Right renal pelvis (tissue), 4 donors: ENCODE data around the gene PHC2. TPM values are rescaled to one million over a fixed set of nuclear protein-coding genes. Genes with fewer than 3 reads are reported as not detected.
"Not testable (repeated sequence)": the region's sequence is repeated elsewhere in the genome, so short reads cannot be mapped to it uniquely, and the experiment has no call there.

Experiments used
- DNase-seq, 4 donors: peaks; one replicate each; pipeline ENCODE4 v3.0.0-alpha.2; 2013; ENCODE audit warnings: low read depth in 4 of 4, low spot score in 3 of 4, missing footprints in 1 of 4
- polyA plus RNA-seq, 4 donors: library from polyadenylated mRNA; unstranded; fragments of 120-200 nt; gene quantifications; one replicate each; pipeline ENCODE4 v1.2.1, GENCODE V29; 2013; ENCODE audit not compliant: insufficient read length in 4 of 4

Gene PHC2
- polyA plus RNA-seq, 4 donors = 113 to 119 (median 116) TPM

- no peak for DNase-seq
Measured at GRCh38 chr1:33319949-33320618, 110.8 kb downstream of the PHC2 start.

DNA sequence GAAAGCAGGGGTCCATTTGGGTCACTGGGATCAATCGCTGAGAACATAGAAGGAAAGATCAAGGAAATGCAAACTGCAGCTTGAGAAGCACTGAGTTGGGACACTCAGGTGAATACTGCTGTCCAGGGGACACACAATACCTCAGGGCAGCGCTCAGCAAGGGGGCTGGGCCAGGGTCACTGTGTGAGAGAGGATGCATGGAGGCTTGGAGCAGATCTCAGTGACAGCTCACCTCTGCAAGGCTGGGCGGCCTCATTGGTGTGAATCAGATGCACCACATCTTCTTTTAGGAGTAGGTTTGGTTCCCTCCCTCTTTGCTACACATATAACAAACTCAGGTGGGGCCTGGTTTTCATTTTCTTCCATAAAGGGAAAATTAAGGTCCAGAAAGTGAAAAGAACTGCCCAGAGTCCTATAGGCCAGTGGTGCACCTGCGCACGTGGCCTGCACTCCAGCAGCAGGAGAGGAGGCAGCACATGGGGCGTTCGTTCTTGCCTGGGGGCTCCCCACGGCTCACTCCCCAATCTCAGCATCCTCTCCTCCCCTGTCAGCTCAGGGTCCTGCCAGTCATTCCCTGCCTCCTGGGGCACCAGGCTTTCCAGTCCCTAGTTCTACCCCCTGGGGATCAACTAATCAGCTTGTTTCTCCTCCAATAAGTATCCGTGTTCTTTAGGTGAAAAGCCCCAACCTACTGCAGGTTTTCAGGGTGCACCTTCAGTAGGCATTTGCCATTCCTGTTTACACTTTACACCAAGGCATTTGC lies 111.5 kb downstream of the PHC2 start:
- DNase-seq = no peak

GRCh38 chr1:33317946-33318345 lies 112.9 kb downstream of the PHC2 start:
- DNase-seq = no peak

- DNase-seq = no peak
Measured at GRCh38 chr1:33317354-33317753, 113.5 kb downstream of the PHC2 start.

DNA sequence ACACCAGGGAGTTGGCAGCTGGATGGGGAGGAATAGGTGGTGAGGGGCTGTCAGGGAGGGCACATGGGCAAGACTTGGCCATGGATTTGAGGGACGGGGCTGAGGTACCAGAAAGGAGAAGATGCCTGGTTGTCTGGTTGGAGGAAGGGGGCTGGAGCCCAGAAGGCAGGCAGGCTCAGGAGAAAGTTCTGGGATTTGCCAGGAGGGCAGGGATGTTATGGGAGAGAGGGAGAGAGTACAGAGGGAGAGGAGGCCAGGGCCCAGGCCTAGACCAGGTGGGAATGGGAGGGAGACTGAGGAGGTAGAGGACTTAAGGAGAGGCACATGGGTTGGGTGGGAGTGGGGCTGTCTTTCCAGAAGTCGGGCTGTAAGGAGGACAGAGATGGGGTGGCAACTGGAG lies 114.3 kb downstream of the PHC2 start:
- no peak for DNase-seq

GRCh38 chr1:33314416-33314815 lies 116.5 kb downstream of the PHC2 start:
- no peak for DNase-seq

DNA sequence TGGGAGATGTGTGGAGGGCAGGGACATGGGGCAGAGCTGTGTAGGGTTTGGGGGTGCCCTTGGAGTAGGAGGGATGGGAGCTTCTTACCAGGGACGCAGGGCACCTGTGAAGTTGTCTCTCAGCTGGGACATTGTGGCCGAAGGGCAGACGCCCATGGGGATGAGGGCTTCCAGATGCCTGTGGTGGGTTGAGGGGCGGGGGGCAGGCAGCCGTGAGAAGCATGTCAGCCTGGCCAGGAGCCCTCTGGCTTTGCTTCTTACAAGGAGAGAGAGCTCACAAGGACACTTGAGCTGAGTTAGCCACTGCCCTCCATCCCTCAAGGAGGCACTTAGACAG lies 118.5 kb downstream of the PHC2 start:
- no peak for DNase-seq

DNA sequence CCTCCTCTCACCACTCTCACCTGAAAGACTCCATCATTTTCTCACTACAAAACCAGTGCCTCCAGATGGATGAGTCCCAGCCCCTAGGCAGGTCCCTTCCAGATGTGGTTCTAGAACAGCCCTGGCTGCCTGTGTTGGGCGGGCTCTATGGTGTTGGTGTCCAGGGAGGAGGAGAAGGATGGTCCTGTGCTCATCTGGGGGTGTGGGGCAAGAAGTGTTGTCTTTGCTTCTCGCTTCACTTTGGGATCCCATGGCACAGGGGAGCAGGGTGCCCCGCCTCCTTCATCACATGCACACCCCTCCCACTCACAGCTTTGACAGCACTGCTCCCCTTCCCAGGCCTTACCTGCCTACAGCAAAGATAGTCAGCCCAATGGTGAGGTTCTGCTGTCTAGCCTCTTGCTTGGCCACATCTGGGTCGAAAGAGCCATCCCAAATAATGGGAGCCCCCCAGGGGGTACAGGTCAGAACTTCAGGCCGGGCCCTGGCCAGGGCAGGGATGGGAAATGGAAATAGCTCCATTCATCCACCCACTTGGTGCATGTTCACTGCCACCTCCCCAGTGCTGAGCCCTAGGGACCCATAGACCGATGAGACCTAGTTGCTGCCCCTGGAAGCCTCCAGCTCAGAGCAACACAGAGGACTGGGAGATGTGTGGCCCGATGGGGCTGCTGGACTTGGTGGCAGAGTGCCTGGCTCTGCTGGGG lies 119.0 kb downstream of the PHC2 start:
- DNase-seq = no peak

DNA sequence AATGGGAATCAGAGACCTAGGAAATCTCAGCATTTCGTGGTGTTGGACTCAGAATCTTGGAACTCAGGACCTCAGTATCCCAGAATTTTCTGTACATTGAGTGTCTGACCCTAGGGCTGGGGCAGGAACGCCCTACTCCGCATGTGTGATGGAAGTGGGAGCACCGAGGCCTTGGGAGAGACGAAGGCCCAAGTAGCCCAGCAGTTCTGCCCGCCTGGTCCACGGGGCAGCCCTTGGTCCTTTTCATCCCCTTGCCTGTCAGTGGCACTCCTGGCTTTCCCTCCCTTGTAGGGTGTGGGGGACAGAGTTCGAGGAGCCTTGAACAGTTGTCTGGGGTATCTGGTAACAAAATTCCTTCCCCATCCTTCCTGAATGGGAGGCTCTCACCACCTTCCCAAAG lies 120.2 kb downstream of the PHC2 start:
- DNase-seq = no peak

- DNase-seq = not testable (repeated sequence)
Measured at GRCh38 chr1:33309351-33309750, 121.5 kb downstream of the PHC2 start.

DNA sequence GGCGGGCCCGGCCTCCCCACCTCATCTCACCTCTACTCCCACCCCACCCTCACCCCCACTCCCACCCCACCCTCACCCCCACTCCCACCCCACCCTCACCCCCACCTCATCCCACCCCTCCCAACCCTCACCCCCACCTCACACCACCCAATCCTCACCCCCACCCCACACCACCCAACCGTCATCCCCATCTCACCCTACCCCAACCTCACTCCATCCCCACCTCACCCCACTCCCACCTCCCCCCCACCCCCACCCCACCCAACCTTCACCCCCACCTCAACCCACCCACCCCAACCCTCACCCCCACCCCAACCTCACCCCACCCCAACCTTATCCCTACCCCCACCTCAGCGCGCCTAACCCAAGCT lies 123.4 kb downstream of the PHC2 start:
- no peak for DNase-seq

DNA sequence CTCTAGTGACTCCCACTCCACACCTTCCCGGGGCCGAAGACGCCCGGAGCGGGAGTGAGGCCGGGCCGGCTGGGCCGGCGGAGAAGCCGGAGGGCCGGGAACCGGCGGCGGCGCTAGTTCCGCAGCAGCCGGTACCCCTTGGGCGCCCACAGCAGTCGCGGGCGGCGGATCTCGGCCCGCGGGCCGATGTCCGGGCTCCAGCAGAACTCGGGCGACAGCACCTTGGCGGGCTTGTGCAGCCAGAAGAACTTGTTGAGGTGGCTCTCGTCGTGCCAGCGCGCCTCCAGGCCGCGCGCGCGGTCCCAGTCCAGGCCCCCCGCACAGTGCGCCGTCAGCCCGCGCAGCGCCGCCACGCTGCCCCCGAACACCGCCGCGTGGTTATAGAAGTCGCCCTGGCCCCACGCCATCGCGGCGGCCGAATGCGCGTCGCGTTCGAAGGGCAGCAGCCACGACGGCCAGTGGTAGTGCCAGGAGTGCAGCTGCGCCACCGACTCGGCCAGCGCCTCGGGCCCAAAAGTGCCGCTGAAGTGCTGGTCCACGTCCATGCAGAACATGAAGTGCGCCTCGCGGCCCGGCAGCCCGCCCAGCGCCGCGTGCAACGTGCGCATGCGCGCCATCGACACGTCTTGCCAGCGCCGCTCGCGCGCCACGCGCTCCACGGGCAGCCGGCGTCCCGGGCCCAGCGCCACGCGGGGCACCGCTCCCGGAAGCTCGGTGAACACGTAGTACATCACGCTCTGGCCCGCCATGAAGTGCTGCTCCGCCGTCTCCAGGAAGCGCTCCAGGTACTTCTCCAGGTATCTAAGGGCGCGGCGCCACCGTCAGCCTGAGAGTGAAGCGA lies 124.0 kb downstream of the PHC2 start:
- DNase-seq = no peak

DNA sequence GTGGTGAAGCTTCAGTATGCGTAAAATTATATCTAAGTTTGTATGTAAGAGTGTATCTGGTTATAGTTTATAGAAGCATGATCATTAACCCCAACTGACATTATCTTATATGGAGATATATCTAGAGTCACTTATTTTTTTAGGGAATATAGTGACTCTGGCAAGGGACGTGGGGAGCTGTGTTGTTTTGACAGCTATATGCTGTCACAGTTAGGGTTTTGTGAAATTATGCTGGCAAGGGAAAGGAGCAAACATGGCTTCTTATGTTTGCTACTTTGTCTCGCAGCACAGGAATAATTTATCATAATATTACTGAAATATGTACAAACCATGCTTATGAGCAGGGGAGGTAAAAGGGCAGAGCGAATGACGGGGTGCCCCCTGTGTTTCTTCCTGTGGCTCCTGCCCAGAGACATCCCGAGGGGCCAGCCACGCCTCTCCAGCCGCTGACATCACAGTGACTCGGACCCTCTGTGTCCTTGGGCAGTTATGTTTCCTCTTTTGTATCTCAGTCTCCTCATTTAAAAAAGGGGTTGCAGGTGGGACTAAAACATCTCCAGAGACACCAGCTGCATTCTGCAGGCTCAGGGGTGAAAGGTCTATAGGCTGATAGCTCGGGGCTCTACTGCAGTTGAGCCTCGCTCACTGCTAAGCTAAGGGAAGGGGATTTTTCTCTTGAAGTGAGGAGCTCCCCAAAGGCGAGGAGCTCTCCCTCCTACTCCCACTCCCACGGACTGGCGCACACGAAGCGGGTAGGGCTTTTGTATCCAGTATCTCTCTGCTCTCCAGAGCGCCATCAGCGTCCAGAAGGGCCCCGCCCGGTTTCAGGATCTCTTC lies 124.9 kb downstream of the PHC2 start:
- no peak for DNase-seq

DNA sequence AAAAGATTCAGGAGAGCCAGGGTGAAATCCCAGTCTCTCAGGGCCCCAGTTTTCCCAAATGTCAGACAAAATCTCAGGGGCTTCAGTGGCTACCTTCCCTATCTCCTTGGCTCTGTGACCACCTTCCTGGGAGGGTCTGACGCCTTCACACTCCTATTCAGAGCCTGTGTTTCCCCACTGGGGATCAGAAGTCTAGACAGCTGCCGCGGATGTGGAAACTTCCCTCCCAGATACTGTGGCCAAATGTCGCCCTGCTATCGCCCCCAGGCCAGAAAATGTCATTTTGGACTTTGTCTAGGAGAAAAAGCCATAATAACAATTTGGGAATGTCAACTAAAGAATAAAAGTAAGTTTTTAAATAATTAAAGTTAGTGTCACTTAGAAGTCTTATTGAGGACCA lies 125.9 kb downstream of the PHC2 start:
- DNase-seq = no peak

DNA sequence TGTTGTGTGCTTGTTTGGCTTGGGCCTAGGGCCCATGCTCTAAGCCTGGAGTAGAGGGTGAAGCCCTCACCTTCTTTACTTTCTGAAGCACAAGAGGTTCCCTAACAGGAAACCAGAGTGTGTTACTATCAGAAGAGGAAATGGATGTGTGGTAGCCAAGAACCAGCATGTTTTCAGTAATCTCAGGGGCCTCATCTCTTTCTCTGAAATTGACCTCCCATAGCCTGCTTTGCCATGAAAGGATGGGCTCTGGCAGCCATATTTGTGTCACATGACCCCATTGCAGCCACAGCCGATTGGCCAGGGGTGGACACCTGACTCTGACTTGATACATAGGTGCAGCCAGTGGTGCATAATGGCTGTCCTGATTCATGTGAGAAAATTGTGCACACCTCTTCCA lies 128.6 kb downstream of the PHC2 start:
- DNase-seq = no peak

DNA sequence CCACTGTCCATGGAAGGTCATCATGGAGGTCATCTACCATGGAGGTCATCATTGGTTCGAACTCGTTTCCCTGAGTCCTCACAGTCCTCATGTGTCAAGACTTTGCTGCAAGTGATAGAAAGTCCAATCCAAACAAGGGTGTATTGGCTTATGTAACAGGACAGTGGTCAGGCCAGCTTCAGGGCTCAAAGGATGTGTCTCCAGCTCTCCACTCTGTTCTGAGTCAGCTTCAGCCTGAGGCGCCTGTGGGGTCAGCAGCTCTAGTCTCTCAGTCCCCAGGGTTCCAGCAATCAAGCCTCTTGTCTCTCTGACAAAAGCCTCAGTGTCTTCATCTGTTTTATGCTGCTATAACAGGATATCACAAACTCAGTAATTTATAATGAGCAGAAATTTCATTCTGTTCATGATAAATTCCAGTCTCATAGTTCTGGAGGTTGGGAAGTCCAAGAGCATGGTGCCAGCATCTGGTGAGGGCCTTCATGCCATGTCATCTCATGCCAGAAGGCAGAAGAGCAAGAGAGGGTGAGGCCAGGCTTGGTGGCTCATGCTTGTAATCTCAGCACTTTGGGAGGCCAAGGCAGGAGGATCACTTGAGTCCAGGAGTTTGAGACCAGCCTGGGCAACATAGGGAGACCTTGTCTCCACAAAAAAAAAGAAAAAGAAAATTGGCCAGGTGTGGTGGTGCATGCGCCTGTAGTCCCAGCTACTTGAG lies 129.5 kb downstream of the PHC2 start:
- DNase-seq = no peak

DNA sequence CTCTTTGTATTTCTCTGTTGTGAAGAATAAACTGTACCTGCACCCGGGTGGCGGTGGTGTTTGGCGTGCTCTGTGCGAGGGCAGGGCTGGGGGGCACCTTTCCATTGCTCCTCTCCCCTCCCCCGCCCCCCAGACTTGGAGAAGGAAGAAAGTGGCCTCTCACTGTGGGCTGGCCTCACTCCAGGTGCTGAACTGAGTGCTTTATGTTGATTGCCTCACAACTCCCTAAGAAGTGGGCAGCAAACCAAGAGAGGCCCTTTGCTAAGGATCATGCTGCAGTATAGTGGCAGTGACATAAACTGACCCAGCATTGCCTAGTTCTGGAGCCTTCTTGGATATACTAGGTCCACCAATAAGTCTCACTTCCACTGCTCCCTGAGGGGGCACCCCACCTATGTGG lies 130.2 kb downstream of the PHC2 start:
- DNase-seq = no peak

DNA sequence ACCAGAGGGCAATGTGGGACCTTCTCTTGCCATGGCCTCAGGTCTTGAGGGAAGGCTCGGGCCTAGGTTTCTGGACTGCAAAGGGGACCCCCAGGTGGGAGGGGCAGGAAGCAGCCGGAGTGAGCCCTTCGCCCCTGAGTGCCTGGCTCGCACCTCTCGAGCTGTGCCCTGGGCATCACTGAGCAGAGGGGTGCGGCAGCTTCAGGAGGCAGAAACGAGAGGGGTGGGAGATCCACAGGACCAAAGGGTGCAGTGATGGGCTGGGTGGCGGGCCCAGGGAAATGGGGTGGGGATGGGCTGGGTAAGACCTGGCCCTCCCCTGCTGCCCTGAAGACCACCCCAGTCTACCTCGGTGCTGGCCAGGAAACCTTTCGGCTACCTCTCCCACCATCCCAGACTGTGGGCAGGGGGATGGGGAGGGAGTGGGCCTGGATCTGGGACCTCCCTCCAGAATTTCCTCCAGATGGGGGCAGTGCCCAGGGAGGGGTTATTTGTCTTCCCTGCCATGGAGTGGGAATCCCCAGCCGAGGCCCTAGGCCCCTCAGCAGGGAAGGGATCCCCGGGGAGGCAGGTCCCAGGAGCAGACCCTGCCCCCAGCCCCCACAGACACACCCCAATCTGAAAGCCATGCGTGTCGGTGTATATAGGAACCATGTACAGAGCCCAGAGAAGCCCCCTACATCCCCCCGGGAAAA lies 131.3 kb downstream of the PHC2 start:
- no peak for DNase-seq
